ENCODE measurements around the gene TNFAIP2.

GRCh38 chr14:103121121-103121845 is 2.0 kb upstream of the TNFAIP2 start:
- TF ChIP-seq CTCF (IDR thresholded peaks at IDR 0.05) (no peak), POLR2A (IDR thresholded peaks at IDR 0.05) (no peak), EP300 (IDR thresholded peaks at IDR 0.05; ENCODE audit: low read depth) (no peak)

Measured in transverse colon (tissue), 3 donors.